IMR-90 (cell line): ENCODE measurements around the gene PPARG. TPM values are rescaled to one million over a fixed set of nuclear protein-coding genes. Genes with fewer than 3 reads are reported as not detected.

ENCODE experiments used
- ATAC-seq: fragments of 200-7000 bp; cut with Tn5 transposase; 2 replicates; pipeline ENCODE4 v1.9.1; 2020; ENCODE audit warnings: low read depth, mild to moderate bottlenecking, moderate library complexity
- BruUV-seq: library from RNA; stranded (reverse); fragments of 400-500 nt; replicated peaks from 2 replicates; lab custom pipeline; 2021; lab: Mats Ljungman, UMichigan
- CTCF ChIA-PET: fragments of 300-600 bp; formaldehyde crosslinking; extraction: SDS; loops from one replicate; lab custom pipeline; 2021; ENCODE audit warnings: antibody characterized with exemption; lab: Yijun Ruan, JAX
- POLR2A ChIA-PET: fragments of 300-600 bp; sonication (Branson Sonifier 250); formaldehyde crosslinking; loops from one replicate; lab custom pipeline; 2022; ENCODE audit warnings: antibody characterized with exemption; ENCODE audit not compliant: unreplicated experiment; lab: Charles Lee
- DNase-seq: peaks from one replicate; pipeline ENCODE4 v3.0.0; 2013
- H2AFZ ChIP-seq: replicated peaks from 2 replicates; pipeline ENCODE3; 2013; ENCODE audit warnings: low read length, mild to moderate bottlenecking; ENCODE audit not compliant: poor library complexity
- H2AK5ac ChIP-seq: 2 replicates; pipeline ENCODE4 v1.6.1; 2013; ENCODE audit warnings: low read depth, low read length, inconsistent platforms
- H2AK9ac ChIP-seq: replicated peaks from 2 replicates; pipeline ENCODE3; 2013; ENCODE audit warnings: mild to moderate bottlenecking, low read depth, low read length, moderate library complexity; ENCODE audit not compliant: poor library complexity
- H2BK120ac ChIP-seq: 2 replicates; pipeline ENCODE4 v1.6.1; 2013; ENCODE audit warnings: low read depth, low read length, inconsistent platforms
- H2BK15ac ChIP-seq: 3 replicates; pipeline ENCODE4 v1.6.1; 2013; ENCODE audit warnings: low read depth, low read length, inconsistent platforms
- H2BK20ac ChIP-seq: 2 replicates; pipeline ENCODE4 v1.6.1; 2013; ENCODE audit warnings: low read depth, mild to moderate bottlenecking, inconsistent platforms, low read length, moderate library complexity
- H2BK5ac ChIP-seq: 2 replicates; pipeline ENCODE4 v1.6.1; 2013; ENCODE audit warnings: mild to moderate bottlenecking, low read depth, low read length, inconsistent platforms; ENCODE audit not compliant: poor library complexity, severe bottlenecking
- H3K14ac ChIP-seq: replicated peaks from 2 replicates; pipeline ENCODE4 v1.6.1; 2013; ENCODE audit warnings: low read depth, low read length, inconsistent platforms
- H3K18ac ChIP-seq: 2 replicates; pipeline ENCODE4 v1.6.1; 2013; ENCODE audit warnings: low read depth, low read length, control low read depth
- H3K23ac ChIP-seq: 2 replicates; pipeline ENCODE4 v1.6.1; 2013; ENCODE audit warnings: low read depth, low read length, inconsistent platforms
- H3K27ac ChIP-seq: 2 replicates; pipeline ENCODE4 v1.5.1; 2013; ENCODE audit warnings: mild to moderate bottlenecking, control low read depth, low read length; ENCODE audit not compliant: insufficient read depth
- H3K27me3 ChIP-seq: 2 replicates; pipeline ENCODE4 v1.6.1; 2013; ENCODE audit warnings: low read length; ENCODE audit not compliant: control insufficient read depth, insufficient read depth
- H3K36me3 ChIP-seq: 2 replicates; pipeline ENCODE4 v1.6.1; 2013; ENCODE audit warnings: low read length, mixed read lengths; ENCODE audit not compliant: control insufficient read depth, insufficient read depth
- H3K4ac ChIP-seq: 2 replicates; pipeline ENCODE4 v1.6.1; 2013; ENCODE audit warnings: low read depth, low read length, inconsistent platforms
- H3K4me1 ChIP-seq: 2 replicates; pipeline ENCODE4 v1.6.1; 2013; ENCODE audit warnings: low read length, mixed read lengths; ENCODE audit not compliant: control insufficient read depth, insufficient read depth
- H3K4me2 ChIP-seq: 2 replicates; pipeline ENCODE4 v1.6.1; 2013; ENCODE audit warnings: low read depth, mild to moderate bottlenecking, control low read depth, low read length, moderate library complexity
- H3K4me3 ChIP-seq: 2 replicates; pipeline ENCODE4 v1.5.1; 2013; ENCODE audit warnings: low read depth, mild to moderate bottlenecking, control low read depth, low read length, moderate library complexity; ENCODE audit not compliant: insufficient read depth
- H3K56ac ChIP-seq: 2 replicates; pipeline ENCODE4 v1.6.1; 2013; ENCODE audit warnings: low read length, inconsistent platforms; ENCODE audit not compliant: insufficient read depth; ENCODE audit errors: extremely low read depth
- H3K79me1 ChIP-seq, 2 experiments: 2 replicates each; pipeline ENCODE4 v1.6.1; 2013; ENCODE audit warnings: low read length in 2 of 2, inconsistent platforms in 1 of 2, low read depth in 1 of 2
- H3K9ac ChIP-seq: 2 replicates; pipeline ENCODE4 v1.6.1; 2013; ENCODE audit warnings: low read depth, low read length, control low read depth
- H3K9me1 ChIP-seq: 2 replicates; pipeline ENCODE4 v1.6.1; 2013; ENCODE audit warnings: low read length, inconsistent platforms; ENCODE audit not compliant: insufficient read depth
- H3K9me3 ChIP-seq: 2 replicates; pipeline ENCODE4 v1.6.1; 2013; ENCODE audit warnings: low read length; ENCODE audit not compliant: control insufficient read depth, insufficient read depth
- H4K20me1 ChIP-seq: 2 replicates; pipeline ENCODE4 v1.6.1; 2013; ENCODE audit warnings: low read length, inconsistent platforms; ENCODE audit not compliant: insufficient read depth
- H4K5ac ChIP-seq: 2 replicates; pipeline ENCODE4 v1.6.1; 2013; ENCODE audit warnings: mild to moderate bottlenecking, low read depth, low read length, control low read depth
- H4K8ac ChIP-seq, 2 experiments: 2 replicates each; pipeline ENCODE4 v1.6.1; 2013; ENCODE audit warnings: low read depth in 2 of 2, low read length in 2 of 2, control low read depth in 1 of 2, inconsistent platforms in 1 of 2
- H4K91ac ChIP-seq: 2 replicates; pipeline ENCODE4 v1.6.1; 2013; ENCODE audit warnings: low read depth, low read length, inconsistent platforms; ENCODE audit not compliant: insufficient read depth
- BHLHE40 ChIP-seq: fragments of 150-350 bp; IDR thresholded peaks from 2 replicates; pipeline ENCODE4 v1.6.1; 2016; ENCODE audit warnings: mild to moderate bottlenecking, low read depth, low read length
- CHD1 ChIP-seq: IDR thresholded peaks from 2 replicates; pipeline ENCODE4 v1.6.1; 2012; ENCODE audit warnings: low read depth, low read length, improper control_type of control experiment
- MXI1 ChIP-seq: IDR thresholded peaks from 2 replicates; pipeline ENCODE4 v1.6.1; 2012; ENCODE audit warnings: low read depth, mild to moderate bottlenecking, low read length, moderate library complexity, borderline replicate concordance
- RCOR1 ChIP-seq: IDR thresholded peaks from 2 replicates; pipeline ENCODE4 v1.6.1; 2012; ENCODE audit warnings: mild to moderate bottlenecking, low read length, improper control_type of control experiment; ENCODE audit not compliant: insufficient replicate concordance
- RFX5 ChIP-seq: IDR thresholded peaks from 2 replicates; pipeline ENCODE4 v1.8.0; 2012; ENCODE audit warnings: low read depth, mild to moderate bottlenecking, low read length, moderate library complexity
- USF2 ChIP-seq: fragments of 150-350 bp; IDR thresholded peaks from 2 replicates; pipeline ENCODE4 v1.6.1; 2017; ENCODE audit warnings: mild to moderate bottlenecking, antibody characterized with exemption, low read length, low read depth
- WGBS, 2 experiments: methylation state at CpG; one replicate each; pipeline versions ENCODE4 v1.1.5 to v1.1.7; 2013; ENCODE audit warnings: missing lambda C conversion rate in 2 of 2; ENCODE audit not compliant: insufficient read length in 1 of 2; ENCODE audit errors: extremely low coverage in 2 of 2; 5-methylcytosine and 5-hydroxymethylcytosine counted together
- dilution Hi-C: fragments of 300-500 bp; cut with HindIII; formaldehyde crosslinking; loops from one replicate; pipeline ENCODE4 v1.14.3; 2018; ENCODE audit warnings: low sequenced_read_pairs; ENCODE audit not compliant: unreplicated experiment
- in situ Hi-C: fragments of 300-500 bp; cut with MboI; formaldehyde crosslinking; loops from 3 replicates; pipeline ENCODE4 v1.14.3; 2019; ENCODE audit warnings: low sequenced_read_pairs, inconsistent platforms, mixed read lengths
- intact Hi-C: fragments of 100-400 bp; cut with micrococcal nuclease; formaldehyde crosslinking; loops from 2 replicates; pipeline ENCODE4 v1.10.0; 2022
- polyA plus RNA-seq, 3 experiments: library from polyadenylated mRNA; depleted of rRNA; stranded (reverse); fragments of >200 nt; gene quantifications; 2 replicates each; pipeline ENCODE4 v1.2.3, GENCODE V29; 2012; ENCODE audit warnings: low replicate concordance in 1 of 3
- total RNA-seq: library from RNA; depleted of rRNA; stranded (reverse); fragments of >200 nt; gene quantifications from 2 replicates; pipeline ENCODE4 v1.2.3, GENCODE V29; 2012

The PPARG gene
- total and polyA plus RNA-seq, 2 of the 4 experiments (the other 2 are of a cell fraction): 11.2 to 23.8 TPM

- no peak overlapping the region for H3K14ac ChIP-seq
- ChIA-PET CTCF (no interaction called here), POLR2A (no interaction called here)
- intact Hi-C loops: no loop called here
- no peak for TF ChIP-seq RFX5
- no peak for TF ChIP-seq CHD1
- no peak for TF ChIP-seq USF2
- no peak for TF ChIP-seq MXI1
- no peak for TF ChIP-seq RCOR1
- no peak for TF ChIP-seq BHLHE40
- H3K79me1 ChIP-seq: no peaks in the 10 kb centered on the region; a peak in 1 of 4 replicates
- no peaks in the 10 kb centered on the region for H3K36me3 ChIP-seq
- no peak overlapping the region for H3K27ac ChIP-seq
- H3K9ac ChIP-seq: no peak overlapping the region
- no peak for ATAC-seq
- H3K18ac ChIP-seq: no peak overlapping the region
- no peak overlapping the region for H2AK9ac ChIP-seq
- no peaks in the 10 kb centered on the region for H3K9me3 ChIP-seq
- no peak overlapping the region for H2BK20ac ChIP-seq
- no peak overlapping the region for H2BK120ac ChIP-seq
- no peaks in the 10 kb centered on the region for H4K20me1 ChIP-seq
- no peaks in the 10 kb centered on the region for H3K4me1 ChIP-seq
- H4K5ac ChIP-seq: no peak overlapping the region
- H3K4me2 ChIP-seq: no peak overlapping the region
- no peak overlapping the region for H2BK15ac ChIP-seq
- H4K8ac ChIP-seq: no peak overlapping the region
- no peak overlapping the region for H3K56ac ChIP-seq
- in situ Hi-C loops: no loop called here
- no peaks in the 10 kb centered on the region for H3K9me1 ChIP-seq
- H3K27me3 ChIP-seq: no peaks in the 10 kb centered on the region
- H3K4ac ChIP-seq: no peak overlapping the region
- BruUV-seq: no TSS peak
- no peak for DNase-seq
- dilution Hi-C loops: no loop called here
- no peak overlapping the region for H2BK5ac ChIP-seq
- no peak overlapping the region for H4K91ac ChIP-seq
- H3K4me3 ChIP-seq: no peak overlapping the region
- 80 to 100% methylated on average over 2 of the region's 5 CpGs for WGBS, 2 experiments
- H3K23ac ChIP-seq: no peak overlapping the region
- no peak overlapping the region for H2AK5ac ChIP-seq
- H2AFZ ChIP-seq: no peak overlapping the region
Observed at GRCh38 chr3:12317914-12318313, 29.0 kb downstream of the PPARG start.
